Measurements from ENCODE around the gene ACSF3. TPM values are rescaled to one million over a fixed set of nuclear protein-coding genes. Genes with fewer than 3 reads are reported as not detected.

ACSF3 gene
- total RNA-seq, 3 donors from 2014 or later, result 44.7 to 77.8 (median 49.6) TPM

DNA sequence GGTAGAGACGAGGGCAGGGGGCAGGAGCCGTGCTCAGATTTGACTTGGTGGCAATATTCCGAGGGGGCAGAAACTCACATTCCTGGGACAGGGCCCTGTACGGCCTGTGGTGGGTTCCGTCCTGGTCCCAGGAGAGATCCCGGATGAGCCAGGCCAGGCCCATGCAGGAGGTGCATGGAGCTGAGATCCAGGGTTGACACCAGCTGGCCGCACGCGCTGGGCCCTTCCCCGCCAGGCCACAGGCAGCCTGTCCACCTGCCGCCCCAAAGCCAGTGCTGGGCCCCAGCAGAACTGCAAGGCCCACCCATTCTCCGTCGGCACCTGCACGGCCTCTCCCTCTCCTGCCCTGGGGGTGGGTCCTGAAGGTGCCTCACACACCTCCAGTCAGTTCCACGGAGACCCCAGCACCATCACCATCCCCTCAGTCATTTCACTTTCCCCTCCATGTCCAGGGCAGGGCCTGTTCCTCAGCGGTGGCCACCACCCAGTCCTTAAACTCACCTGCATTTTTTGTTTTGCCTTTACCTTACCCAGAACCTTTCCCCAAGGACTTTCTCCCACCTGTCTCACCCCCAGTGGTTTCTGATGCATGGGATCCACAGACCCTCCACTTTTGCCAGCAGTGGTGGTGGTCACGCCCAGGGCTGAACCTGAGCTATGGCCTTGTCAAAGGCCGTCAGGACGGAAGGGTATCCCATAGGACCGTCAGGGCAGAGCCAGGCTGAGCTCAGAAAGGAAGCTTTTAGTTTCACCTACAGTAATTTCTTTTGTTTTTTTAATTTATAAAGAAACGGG lies 52.8 kb downstream of the ACSF3 start:
- Histone ChIP-seq H3K36me3 (ENCODE audit: low read depth) (no peaks in the 10 kb centered on the region), H3K4me1 (ENCODE audit: low read depth) (no peaks in the 10 kb centered on the region), H3K9me3 (peaks cover 3% of the 10 kb centered on the region), H3K4me3 (no peak overlapping the region)
- intact Hi-C loops (cut with DNase I, micrococcal nuclease), result no loop called here
- TF ChIP-seq, protein P1, sequence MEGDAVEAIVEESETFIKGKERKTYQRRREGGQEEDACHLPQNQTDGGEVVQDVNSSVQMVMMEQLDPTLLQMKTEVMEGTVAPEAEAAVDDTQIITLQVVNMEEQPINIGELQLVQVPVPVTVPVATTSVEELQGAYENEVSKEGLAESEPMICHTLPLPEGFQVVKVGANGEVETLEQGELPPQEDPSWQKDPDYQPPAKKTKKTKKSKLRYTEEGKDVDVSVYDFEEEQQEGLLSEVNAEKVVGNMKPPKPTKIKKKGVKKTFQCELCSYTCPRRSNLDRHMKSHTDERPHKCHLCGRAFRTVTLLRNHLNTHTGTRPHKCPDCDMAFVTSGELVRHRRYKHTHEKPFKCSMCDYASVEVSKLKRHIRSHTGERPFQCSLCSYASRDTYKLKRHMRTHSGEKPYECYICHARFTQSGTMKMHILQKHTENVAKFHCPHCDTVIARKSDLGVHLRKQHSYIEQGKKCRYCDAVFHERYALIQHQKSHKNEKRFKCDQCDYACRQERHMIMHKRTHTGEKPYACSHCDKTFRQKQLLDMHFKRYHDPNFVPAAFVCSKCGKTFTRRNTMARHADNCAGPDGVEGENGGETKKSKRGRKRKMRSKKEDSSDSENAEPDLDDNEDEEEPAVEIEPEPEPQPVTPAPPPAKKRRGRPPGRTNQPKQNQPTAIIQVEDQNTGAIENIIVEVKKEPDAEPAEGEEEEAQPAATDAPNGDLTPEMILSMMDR (IDR thresholded peaks at IDR 0.05), result no peak
- ATAC-seq (no peak), DNase-seq (peak in 2 of 3 donors; percentile 14 to 33)

DNA sequence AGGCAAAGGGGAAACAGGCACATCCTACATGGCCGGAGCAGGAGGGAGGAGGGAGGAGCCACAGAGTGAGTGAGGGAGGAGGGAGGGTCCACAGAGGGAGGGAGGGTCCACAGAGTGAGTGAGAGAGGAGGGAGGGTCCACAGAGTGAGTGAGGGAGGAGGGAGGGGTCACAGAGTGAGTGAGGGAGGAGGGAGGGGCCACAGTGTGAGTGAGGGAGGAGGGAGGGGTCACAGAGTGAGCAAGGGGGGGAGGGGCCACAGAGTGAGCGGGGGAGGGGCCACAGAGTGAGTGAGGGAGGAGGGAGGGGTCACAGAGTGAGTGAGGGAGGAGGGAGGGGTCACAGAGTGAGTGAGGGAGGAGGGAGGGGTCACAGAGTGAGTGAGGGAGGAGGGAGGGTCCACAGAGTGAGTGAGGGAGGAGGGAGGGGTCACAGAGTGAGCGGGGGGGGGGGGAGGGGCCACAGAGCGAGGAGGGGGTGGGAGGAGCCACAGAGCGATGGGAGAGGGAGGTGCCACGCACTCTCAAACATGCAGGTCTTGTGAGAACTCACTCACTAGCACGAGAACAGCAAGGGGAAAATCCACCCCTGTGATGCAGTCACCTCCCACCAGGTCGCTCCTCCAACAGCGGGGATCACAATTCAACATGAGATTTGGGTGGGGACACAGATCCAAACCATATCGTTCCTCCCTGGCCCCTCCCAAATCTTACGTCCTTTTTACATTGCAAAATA lies 53.6 kb downstream of the ACSF3 start:
- no peaks in the 10 kb centered on the region for H3K4me1 ChIP-seq (ENCODE audit: low read depth)
- H3K36me3 ChIP-seq (ENCODE audit: low read depth), result no peaks in the 10 kb centered on the region
- DNase-seq (peak in 2 of 3 donors; percentile 8 to 13), ATAC-seq (no peak)
- TF ChIP-seq, protein P1 (IDR thresholded peaks at IDR 0.05), result no peak
- H3K9me3 ChIP-seq, result peaks cover 3% of the 10 kb centered on the region
- H3K4me3 ChIP-seq, result no peak overlapping the region
- intact Hi-C loops (cut with DNase I, micrococcal nuclease), result no loop called here

DNA sequence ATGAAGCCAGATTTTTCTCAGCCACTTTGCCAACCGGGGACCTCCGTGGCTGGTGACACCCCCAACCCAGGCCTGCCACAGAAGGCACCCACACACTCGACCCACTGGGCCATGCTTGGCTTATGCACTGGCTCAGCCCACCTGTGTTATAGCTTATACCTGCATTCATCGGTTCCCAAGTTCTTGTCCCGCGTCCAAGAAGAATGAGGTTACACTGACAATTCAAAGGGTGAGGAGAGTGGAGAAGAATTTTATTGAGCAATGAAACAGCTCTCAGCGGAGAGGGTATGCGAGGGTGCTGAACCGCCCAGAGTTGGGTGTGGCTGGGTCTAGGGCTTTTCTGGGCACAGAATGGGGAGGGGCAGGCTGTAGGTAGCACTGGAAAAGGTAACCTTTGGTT lies 55.7 kb downstream of the ACSF3 start:
- H3K9me3 ChIP-seq, result no peaks in the 10 kb centered on the region
- no peaks in the 10 kb centered on the region for H3K4me1 ChIP-seq (ENCODE audit: low read depth)
- ATAC-seq, result no peak
- intact Hi-C loops (cut with DNase I, micrococcal nuclease), result no loop called here
- no peak overlapping the region for H3K4me3 ChIP-seq
- DNase-seq, result peak in 2 of 3 donors; percentile 11 to 14
- TF ChIP-seq, protein P1 (IDR thresholded peaks at IDR 0.05), result no peak
- no peaks in the 10 kb centered on the region for H3K36me3 ChIP-seq (ENCODE audit: low read depth)

DNA sequence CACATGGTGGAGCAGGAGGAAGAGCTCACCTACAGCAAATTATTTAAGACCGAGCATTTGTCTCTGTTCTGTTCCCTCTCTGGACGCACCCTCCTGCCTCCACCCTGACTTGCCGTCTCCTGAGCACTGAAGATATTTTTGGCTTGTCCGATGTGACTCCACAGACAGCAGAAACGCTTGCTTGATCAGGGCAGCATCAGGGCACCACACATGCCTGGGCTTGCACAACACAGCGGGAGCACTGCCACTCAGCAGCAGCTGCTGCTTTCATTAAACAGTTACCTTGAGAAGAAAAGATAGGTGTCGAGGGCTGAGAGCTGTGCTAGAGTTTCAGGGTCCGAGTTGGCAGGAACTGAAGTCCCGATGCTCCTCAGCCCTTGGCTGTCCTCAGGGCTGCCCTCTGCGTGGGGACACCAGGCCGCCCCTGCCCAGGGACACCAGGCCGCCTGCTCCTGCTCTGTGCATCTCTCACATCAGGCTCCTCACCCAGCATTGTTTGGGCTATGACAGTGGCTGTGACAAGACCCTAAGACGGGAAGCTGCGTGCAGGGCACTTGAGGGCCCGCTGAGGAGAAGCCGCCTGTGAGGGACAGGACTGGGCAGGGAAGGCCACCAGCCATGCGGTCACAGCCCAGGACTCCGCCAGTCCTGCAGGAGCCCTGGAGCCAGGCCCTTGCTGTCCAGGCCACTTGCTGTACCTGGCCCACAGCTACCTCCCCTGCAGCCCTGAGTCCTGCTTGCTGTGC lies 56.6 kb downstream of the ACSF3 start:
- Histone ChIP-seq H3K9me3 (no peaks in the 10 kb centered on the region), H3K36me3 (ENCODE audit: low read depth) (no peaks in the 10 kb centered on the region), H3K4me1 (ENCODE audit: low read depth) (peaks cover 5% of the 10 kb centered on the region), H3K4me3 (no peak overlapping the region)
- DNase-seq, result peak in 2 of 3 donors; percentile 18 to 41
- intact Hi-C loops (cut with DNase I, micrococcal nuclease), result no loop called here
- TF ChIP-seq, protein P1 (IDR thresholded peaks at IDR 0.05), result no peak
- ATAC-seq, result no peak

DNA sequence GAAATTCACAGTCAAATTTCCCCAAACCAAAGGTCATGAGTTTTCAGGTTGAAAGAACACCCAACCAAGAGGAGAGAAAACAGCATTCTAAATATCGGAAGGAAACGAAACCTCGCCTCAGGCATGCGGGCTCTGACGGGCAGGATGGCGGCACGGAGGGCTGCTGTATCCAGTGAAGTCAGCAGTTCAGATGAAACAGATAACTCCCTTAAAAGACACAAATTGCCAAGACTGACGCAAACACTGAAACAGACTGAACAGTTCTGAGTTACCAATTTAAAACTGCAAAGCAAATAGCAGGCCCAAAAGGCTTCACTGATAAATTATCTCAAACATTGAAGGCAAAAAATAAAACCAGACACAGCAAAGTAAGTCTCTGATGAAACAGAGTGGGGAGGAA lies 57.3 kb downstream of the ACSF3 start:
- no peaks in the 10 kb centered on the region for H3K9me3 ChIP-seq
- TF ChIP-seq, protein P1 (IDR thresholded peaks at IDR 0.05), result no peak
- H3K4me3 ChIP-seq, result no peak overlapping the region
- peaks cover 5% of the 10 kb centered on the region for H3K4me1 ChIP-seq (ENCODE audit: low read depth)
- DNase-seq (peak in 1 of 3 donors; percentile 1), ATAC-seq (no peak)
- H3K36me3 ChIP-seq (ENCODE audit: low read depth), result no peaks in the 10 kb centered on the region
- intact Hi-C loops (cut with DNase I, micrococcal nuclease), result no loop called here
